Measurements from ENCODE around the gene DISP2. TPM values are rescaled to one million over a fixed set of nuclear protein-coding genes. Genes with fewer than 3 reads are reported as not detected.
A peak's percentile ranks its signal among the peaks of the same experiment; 100 is the strongest.

The DISP2 gene
- total and polyA plus RNA-seq, 2 of the 8 experiments (the other 6 are each of a cell fraction or from before 2014, with no cell fraction given): 0.45 to 1.2 TPM

DNA sequence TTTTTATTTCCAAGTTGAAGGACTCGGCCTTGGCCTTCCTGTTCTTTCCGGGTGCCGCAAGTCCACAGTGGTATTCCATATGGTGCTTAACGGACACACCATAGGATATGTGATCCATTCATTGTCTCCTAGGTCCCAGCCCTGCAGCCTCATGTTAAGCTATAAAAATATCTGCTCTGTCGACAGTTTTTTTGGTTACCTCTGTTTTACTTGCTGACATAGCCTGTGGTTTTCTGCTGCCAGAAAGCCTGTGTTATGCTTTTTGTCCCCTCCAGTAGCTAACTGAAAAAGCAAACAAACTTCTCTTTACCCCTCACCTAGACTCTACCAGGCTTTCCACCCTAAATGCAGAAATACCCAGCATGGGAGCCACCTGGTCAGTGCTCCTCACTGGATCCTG, 29.3 kb upstream of the DISP2 start:
- Histone ChIP-seq H3K9me3 (ENCODE audit: insufficient read depth in 2 of 2, low read depth in 1 of 2, low read length in 1 of 2) (no peaks in the 10 kb centered on the region; a peak in 1 of 4 replicates), H3K4me3 (ENCODE audit: extremely low read depth in 1 of 4, insufficient read depth in 2 of 4, low read depth in 3 of 4, low read length in 4 of 4) (peak overlapping the region in 2 of 4 experiments; percentile 5 to 43; a peak in 1 of 8 replicates), H2BK120ac (replicated peaks; ENCODE audit: low read depth, low read length) (no peak overlapping the region), H2AK5ac (ENCODE audit: low read depth, low read length) (no peak overlapping the region), H2BK5ac (ENCODE audit: low read depth, low read length) (peak overlapping the region; percentile 53; the same call in 1 of the 2 replicates), H3K9ac (replicated peaks in 1 of 4; ENCODE audit: extremely low read depth in 1 of 4, low read depth in 3 of 4, low read length in 3 of 4) (no peak overlapping the region), H4K8ac (ENCODE audit: extremely low read depth, insufficient read depth, low read length) (no peak overlapping the region), H3K27me3 (replicated peaks in 1 of 4; ENCODE audit: control insufficient read depth in 3 of 4, extremely low read depth in 1 of 4, insufficient read depth in 3 of 4, low read length in 3 of 4) (peaks cover 0 to 6% (median 0%) of the 10 kb centered on the region in 4 experiments; a peak in 2 of 7 replicates), H2BK15ac (ENCODE audit: low read length) (peak overlapping the region; percentile 33; the same call in 1 of the 2 replicates), H3K4ac (replicated peaks; ENCODE audit: insufficient read length, low read depth, low read length) (peak overlapping the region; percentile 19), H3K36me3 (ENCODE audit: control insufficient read depth in 2 of 4, insufficient read depth in 4 of 4, low read length in 3 of 4) (peaks cover 0 to 11% (median 0%) of the 10 kb centered on the region in 4 experiments; a peak in 3 of 8 replicates), H4K20me1 (replicated peaks in 1 of 2; ENCODE audit: control insufficient read depth in 1 of 2, insufficient read depth in 2 of 2, low read length in 2 of 2) (no peaks in the 10 kb centered on the region), H3K79me2 (ENCODE audit: control insufficient read depth in 1 of 2, insufficient read depth in 2 of 2, low read length in 2 of 2) (peaks cover 0 to 14% of the 10 kb centered on the region in 2 experiments; a peak in 3 of 4 replicates), H2AFZ (ENCODE audit: low read length) (no peak overlapping the region), H4K5ac (ENCODE audit: insufficient read length, low read depth, low read length) (no peak overlapping the region), H4K91ac (replicated peaks; ENCODE audit: insufficient read length, low read length) (peak overlapping the region; percentile 72), H3K14ac (ENCODE audit: insufficient read length) (no peak overlapping the region), H2BK12ac (ENCODE audit: low read depth, low read length) (peak overlapping the region; percentile 71), H3K4me2 (ENCODE audit: insufficient read depth in 1 of 2, low read depth in 2 of 2, low read length in 2 of 2) (peak overlapping the region; percentile 58 to 82; a peak in 3 of 4 replicates), H3K23ac (ENCODE audit: insufficient read length) (no peak overlapping the region), H2BK20ac (ENCODE audit: low read length) (no peak overlapping the region), H3K23me2 (ENCODE audit: low read depth, low read length) (peaks cover 6% of the 10 kb centered on the region), H3K18ac (ENCODE audit: extremely low read depth, low read length) (no peak overlapping the region), H3K4me1 (replicated peaks in 1 of 4; ENCODE audit: control insufficient read depth in 3 of 4, insufficient read depth in 4 of 4, low read length in 3 of 4) (peaks cover 20 to 36% (median 26%) of the 10 kb centered on the region in 4 experiments; a peak in 6 of 7 replicates), H3K27ac (ENCODE audit: low read depth, low read length) (no peak overlapping the region), H3K56ac (replicated peaks; ENCODE audit: insufficient read length, low read depth, low read length) (no peak overlapping the region), H3K79me1 (ENCODE audit: low read depth, low read length) (no peaks in the 10 kb centered on the region; the same call in 1 of the 2 replicates)
- ChIA-PET CTCF (ENCODE audit: partially characterized antibody) (interaction anchor here (0.5 to 21.1 kb wide), 15 partner anchors 9 to 630 kb away, joined by 3 to 295 read pairs (median 4); partner anchors contain the start of genes CCDC9B and PLCB2), POLR2A (ENCODE audit: partially characterized antibody) (interaction anchor here (0.6 to 5.6 kb wide), 6 partner anchors 9 to 88 kb away, joined by 3 to 66 read pairs (median 4); partner anchors contain the start of genes CCDC9B, KNSTRN and PLCB2)
- FAIRE-seq (no peak), DNase-seq (ENCODE audit: low read depth in 1 of 2, low spot score in 2 of 2) (no peak)
- 92% methylated on average over 5 of the region's 5 CpGs; no CpG with 5 or more reads in 1 of the 2 experiments for whole genome bisulfite sequencing, 2 experiments (ENCODE audit: extremely low coverage in 1 of 2, insufficient coverage in 1 of 2, insufficient read length in 1 of 2, insufficient replicate concordance in 2 of 2, low coverage in 1 of 2, low lambda C conversion rate in 2 of 2, missing lambda C conversion rate in 1 of 2)
- TF ChIP-seq KDM4A (IDR thresholded peaks at IDR 0.05; ENCODE audit: low read depth, low read length, severe bottlenecking) (no peak), TCF12 (IDR thresholded peaks at IDR 0.05; ENCODE audit: low read depth, low read length) (no peak), EP300 (IDR thresholded peaks at IDR 0.05; ENCODE audit: borderline replicate concordance in 1 of 2, low read depth in 2 of 2, low read length in 2 of 2) (no peak), SIN3A (conservative IDR thresholded peaks at IDR 0.05 in 1 of 2, IDR thresholded peaks at IDR 0.05 in 1 of 2; ENCODE audit: low read depth in 1 of 2, low read length in 2 of 2) (no peak), CTBP2 (IDR thresholded peaks at IDR 0.05; ENCODE audit: borderline replicate concordance, insufficient read depth, insufficient read length, low read length) (no peak), BACH1 (IDR thresholded peaks at IDR 0.05; ENCODE audit: low read length) (no peak), HDAC2 (IDR thresholded peaks at IDR 0.05; ENCODE audit: borderline replicate concordance in 1 of 2, low read depth in 2 of 2, low read length in 2 of 2) (no peak), CBX5 (IDR thresholded peaks at IDR 0.05; ENCODE audit: low read depth, low read length) (no peak), PHF8 (conservative IDR thresholded peaks at IDR 0.05; ENCODE audit: low read depth, low read length) (no peak)
- TF ChIP-seq, protein P1, sequence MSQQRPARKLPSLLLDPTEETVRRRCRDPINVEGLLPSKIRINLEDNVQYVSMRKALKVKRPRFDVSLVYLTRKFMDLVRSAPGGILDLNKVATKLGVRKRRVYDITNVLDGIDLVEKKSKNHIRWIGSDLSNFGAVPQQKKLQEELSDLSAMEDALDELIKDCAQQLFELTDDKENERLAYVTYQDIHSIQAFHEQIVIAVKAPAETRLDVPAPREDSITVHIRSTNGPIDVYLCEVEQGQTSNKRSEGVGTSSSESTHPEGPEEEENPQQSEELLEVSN (IDR thresholded peaks at IDR 0.05): no peak

Measured in H1 (cell line).